B cell (primary cell): Measurements from ENCODE around the gene CDK18. TPM values are rescaled to one million over a fixed set of nuclear protein-coding genes. Genes with fewer than 3 reads are reported as not detected.

ENCODE experiments used
- ATAC-seq: fragments of 200-7000 bp; cut with Tn5 transposase; one replicate; pipeline ENCODE4 v1.10.0; 2021; ENCODE audit warnings: low read depth, mild to moderate bottlenecking, moderate number of reproducible peaks, moderate library complexity
- CTCF ChIA-PET: fragments of 350-600 bp; sonication (Branson Sonifier 250); formaldehyde crosslinking; loops from one replicate; lab custom pipeline; 2021; ENCODE audit warnings: antibody characterized with exemption, inconsistent platforms; lab: Charles Lee
- POLR2A ChIA-PET: fragments of 350-600 bp; sonication (Branson Sonifier 250); formaldehyde crosslinking; loops from one replicate; lab custom pipeline; 2021; ENCODE audit warnings: antibody characterized with exemption; lab: Charles Lee
- DNase-seq: peaks from one replicate; pipeline ENCODE4 v3.0.0; 2013
- H2AFZ ChIP-seq: 2 replicates; pipeline ENCODE4 v1.6.1; 2012; ENCODE audit warnings: mild to moderate bottlenecking, low read depth, low read length; ENCODE audit not compliant: insufficient read depth, poor library complexity, severe bottlenecking
- H3K27ac ChIP-seq, 2 donors: 1 replicate in 1 of 2; 2 replicates in 1 of 2; pipeline ENCODE4 v1.5.1; 2012 to 2013; ENCODE audit warnings: low read length in 2 of 2, mild to moderate bottlenecking in 2 of 2, moderate library complexity in 1 of 2
- H3K27me3 ChIP-seq, 4 experiments: fragments of 200-600 bp in 1 of 4; sonication (generic) in 1 of 4; replicated peaks in 1 of 4; 1 replicate in 2 of 4; 2 replicates in 2 of 4; pipeline versions ENCODE4 v1.6.1 to v1.7.0; 2013 to 2016; ENCODE audit warnings: low read length in 3 of 4, mild to moderate bottlenecking in 2 of 4, mixed read lengths in 1 of 4, moderate library complexity in 1 of 4; ENCODE audit not compliant: insufficient read depth in 4 of 4, control insufficient read depth in 3 of 4; ENCODE audit errors: control extremely low read depth in 1 of 4
- H3K36me3 ChIP-seq, 2 experiments: replicated peaks in 1 of 2; 1 replicate in 1 of 2; 2 replicates in 1 of 2; pipeline versions ENCODE4 v1.6.1 to v1.7.1; 2013; ENCODE audit warnings: low read length in 1 of 2; ENCODE audit not compliant: insufficient read depth in 2 of 2, control insufficient read depth in 1 of 2; ENCODE audit errors: control extremely low read depth in 1 of 2, extremely low read depth in 1 of 2
- H3K4me1 ChIP-seq, 2 donors: fragments of 200-600 bp in 1 of 2; sonication (generic) in 1 of 2; 1 replicate in 1 of 2; 2 replicates in 1 of 2; pipeline versions ENCODE4 v1.5.1 to v1.6.1; 2013 to 2017; ENCODE audit warnings: low read length in 2 of 2; ENCODE audit not compliant: control insufficient read depth in 2 of 2, insufficient read depth in 2 of 2
- H3K4me2 ChIP-seq: replicated peaks from 2 replicates; pipeline ENCODE3; 2012; ENCODE audit warnings: mild to moderate bottlenecking, low read depth, low read length; ENCODE audit not compliant: poor library complexity, severe bottlenecking
- H3K4me3 ChIP-seq, 5 experiments: fragments of 200-600 bp in 1 of 5; sonication (generic) in 1 of 5; 1 replicate in 3 of 5; 2 replicates in 2 of 5; pipeline versions ENCODE4 v1.5.1 to v1.7.0; 2011 to 2016; ENCODE audit warnings: low read length in 4 of 5, mild to moderate bottlenecking in 4 of 5, low read depth in 2 of 5, control low read depth in 1 of 5, moderate library complexity in 1 of 5; ENCODE audit not compliant: insufficient read depth in 1 of 5; ENCODE audit errors: control extremely low read depth in 1 of 5, extremely low read depth in 1 of 5
- H3K79me2 ChIP-seq: fragments of 200-600 bp; sonication (generic); one replicate; pipeline ENCODE4 v1.6.0; 2016; ENCODE audit warnings: low read length; ENCODE audit not compliant: control insufficient read depth, insufficient read depth
- H3K9ac ChIP-seq: fragments of 200-600 bp; sonication (generic); 2 replicates; pipeline ENCODE4 v1.6.1; 2017; ENCODE audit warnings: mild to moderate bottlenecking, low read length, moderate library complexity
- H3K9me3 ChIP-seq, 3 donors: one replicate each; pipeline versions ENCODE4 v1.6.1 to v1.7.1; 2013; ENCODE audit warnings: low read length in 2 of 3; ENCODE audit not compliant: control insufficient read depth in 2 of 3, insufficient read depth in 1 of 3; ENCODE audit errors: control extremely low read depth in 1 of 3
- H4K20me1 ChIP-seq: 2 replicates; pipeline ENCODE4 v1.6.0; 2012; ENCODE audit warnings: mild to moderate bottlenecking, low read length; ENCODE audit not compliant: insufficient read depth, control insufficient read depth, poor library complexity, severe bottlenecking
- H3K27ac Mint-ChIP-seq: one replicate; pipeline ENCODE4 v1.8.0; 2021; ENCODE audit warnings: mixed read lengths
- H3K27me3 Mint-ChIP-seq: one replicate; pipeline ENCODE4 v1.8.0; 2021; ENCODE audit warnings: mixed read lengths
- H3K4me1 Mint-ChIP-seq: one replicate; pipeline ENCODE4 v1.8.0; 2021; ENCODE audit warnings: mixed read lengths
- H3K4me3 Mint-ChIP-seq: one replicate; pipeline ENCODE4 v1.8.0; 2021; ENCODE audit warnings: mixed read lengths
- H3K9me3 Mint-ChIP-seq: one replicate; pipeline ENCODE4 v1.8.0; 2022; ENCODE audit warnings: mixed read lengths; ENCODE audit not compliant: insufficient read depth
- EZH2 ChIP-seq: IDR thresholded peaks from 2 replicates; pipeline ENCODE4 v1.6.1; 2012; ENCODE audit warnings: borderline replicate concordance, low read depth, mild to moderate bottlenecking, moderate library complexity, low read length; ENCODE audit not compliant: insufficient read depth, poor library complexity, severe bottlenecking
- WGBS: methylation state at CpG from one replicate; pipeline ENCODE4 v1.1.5; 2013; ENCODE audit warnings: missing lambda C conversion rate; ENCODE audit not compliant: insufficient coverage; 5-methylcytosine and 5-hydroxymethylcytosine counted together
- intact Hi-C: fragments of 100-400 bp; cut with micrococcal nuclease; formaldehyde crosslinking; loops from one replicate; pipeline ENCODE4 v1.10.0; 2022
- polyA plus RNA-seq: library from polyadenylated mRNA; depleted of rRNA; stranded (reverse); fragments of >200 nt; gene quantifications from 2 replicates; pipeline ENCODE4 v1.2.3, GENCODE V29; 2012
- total RNA-seq, 2 donors: library from RNA; stranded (reverse); fragments of 120-200 nt in 1 of 2; gene quantifications; 1 replicate in 1 of 2; 2 replicates in 1 of 2; pipeline versions ENCODE4 v1.2.3 to v1.2.4, GENCODE V29; 2013 to 2022
- TF ChIP-seq, protein P1 (sequence below): fragments of 200-600 bp; IDR thresholded peaks from one replicate; pipeline ENCODE4 v1.8.0; 2022; ENCODE audit warnings: antibody characterized with exemption, mild to moderate bottlenecking

CDK18 gene
- total and polyA plus RNA-seq, 2 donors (not counting 1 experiment from before 2014, with no cell fraction given) = 3.8 to 4.7 TPM

DNA sequence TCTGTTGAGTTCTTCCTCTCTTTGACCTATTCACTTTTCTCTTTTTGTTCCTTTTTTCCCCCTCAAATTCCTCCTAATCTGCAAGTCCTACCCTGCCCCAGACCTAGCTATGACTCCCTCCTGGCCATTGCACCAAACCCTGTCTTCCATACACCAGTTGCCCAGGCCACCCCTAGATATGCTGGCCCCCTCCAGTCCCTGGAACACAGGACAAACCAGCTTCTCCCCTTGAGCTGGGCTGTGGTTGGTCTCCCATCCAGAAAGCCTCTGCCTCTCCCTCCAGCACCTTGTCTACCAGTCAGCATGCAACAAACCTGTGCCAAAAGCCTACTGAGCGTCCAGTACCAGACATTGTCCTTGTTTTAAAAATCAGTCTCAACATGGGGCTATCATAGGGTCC lies 68.0 kb downstream of the CDK18 start:
- no peaks in the 10 kb centered on the region for H3K9me3 ChIP-seq
- no peak overlapping the region for H3K4me3 ChIP-seq
- H3K27me3 ChIP-seq = peaks cover 0 to 41% (median 21%) of the 10 kb centered on the region in 4 experiments
- DNase-seq (no peak), ATAC-seq (no peak)
- H4K20me1 ChIP-seq = no peaks in the 10 kb centered on the region
- peaks cover 5% of the 10 kb centered on the region for H3K4me1 Mint-ChIP-seq
- WGBS = 0% methylated on average over 1 of the region's 1 CpG
- no peak overlapping the region for H3K4me2 ChIP-seq
- CTCF ChIA-PET = no interaction called here
- no peak for TF ChIP-seq EZH2
- TF ChIP-seq, protein P1, sequence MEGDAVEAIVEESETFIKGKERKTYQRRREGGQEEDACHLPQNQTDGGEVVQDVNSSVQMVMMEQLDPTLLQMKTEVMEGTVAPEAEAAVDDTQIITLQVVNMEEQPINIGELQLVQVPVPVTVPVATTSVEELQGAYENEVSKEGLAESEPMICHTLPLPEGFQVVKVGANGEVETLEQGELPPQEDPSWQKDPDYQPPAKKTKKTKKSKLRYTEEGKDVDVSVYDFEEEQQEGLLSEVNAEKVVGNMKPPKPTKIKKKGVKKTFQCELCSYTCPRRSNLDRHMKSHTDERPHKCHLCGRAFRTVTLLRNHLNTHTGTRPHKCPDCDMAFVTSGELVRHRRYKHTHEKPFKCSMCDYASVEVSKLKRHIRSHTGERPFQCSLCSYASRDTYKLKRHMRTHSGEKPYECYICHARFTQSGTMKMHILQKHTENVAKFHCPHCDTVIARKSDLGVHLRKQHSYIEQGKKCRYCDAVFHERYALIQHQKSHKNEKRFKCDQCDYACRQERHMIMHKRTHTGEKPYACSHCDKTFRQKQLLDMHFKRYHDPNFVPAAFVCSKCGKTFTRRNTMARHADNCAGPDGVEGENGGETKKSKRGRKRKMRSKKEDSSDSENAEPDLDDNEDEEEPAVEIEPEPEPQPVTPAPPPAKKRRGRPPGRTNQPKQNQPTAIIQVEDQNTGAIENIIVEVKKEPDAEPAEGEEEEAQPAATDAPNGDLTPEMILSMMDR = no peak
- POLR2A ChIA-PET = interaction anchor here (0.6 kb wide), 1 partner anchor 69 kb away, joined by 3 read pairs; no protein-coding TSS in a partner anchor
- H3K79me2 ChIP-seq = no peaks in the 10 kb centered on the region
- no peak overlapping the region for H2AFZ ChIP-seq
- H3K4me3 Mint-ChIP-seq = no peak overlapping the region
- intact Hi-C loops = no loop called here
- H3K4me1 ChIP-seq = peaks cover 6 to 10% of the 10 kb centered on the region in 2 donors
- no peak overlapping the region for H3K27ac ChIP-seq
- H3K36me3 ChIP-seq = no peaks in the 10 kb centered on the region
- no peak overlapping the region for H3K27ac Mint-ChIP-seq
- peaks cover 40% of the 10 kb centered on the region for H3K27me3 Mint-ChIP-seq
- no peaks in the 10 kb centered on the region for H3K9me3 Mint-ChIP-seq
- no peak overlapping the region for H3K9ac ChIP-seq

DNA sequence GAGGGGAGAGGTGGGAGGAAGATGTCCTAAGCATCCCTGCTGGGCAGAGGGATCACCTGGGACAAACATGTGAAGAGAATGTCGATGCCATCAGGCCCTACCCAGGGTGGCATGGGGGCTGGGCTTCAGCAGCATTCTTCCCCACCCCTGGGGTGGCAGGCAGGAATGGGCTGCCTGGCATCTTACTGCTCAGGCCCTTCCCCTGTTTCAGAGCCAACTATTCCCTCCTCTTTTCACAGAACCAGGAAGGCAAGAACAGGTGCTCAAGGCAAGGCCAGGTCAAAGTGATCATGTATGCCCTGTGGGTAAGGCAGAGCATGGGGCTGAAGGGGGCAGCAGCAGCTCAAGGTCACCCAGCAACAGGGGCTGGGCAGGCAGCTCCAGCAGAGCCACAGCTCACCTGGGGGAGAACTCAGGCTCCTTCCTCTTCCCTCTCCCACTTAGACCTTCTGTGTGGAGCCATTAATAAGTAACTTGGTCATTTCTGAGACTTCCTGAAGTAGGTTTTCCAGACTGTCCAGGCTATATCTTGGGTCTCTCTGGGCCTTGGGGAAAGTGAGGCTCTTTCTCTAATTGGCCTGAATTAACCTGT lies 70.9 kb downstream of the CDK18 start:
- no peak for DNase-seq
- Histone ChIP-seq H3K9me3 (no peaks in the 10 kb centered on the region), H3K27ac (no peak overlapping the region), H3K4me2 (no peak overlapping the region), H3K27me3 (peaks cover 0 to 20% (median 3%) of the 10 kb centered on the region in 4 experiments), H2AFZ (no peak overlapping the region), H3K79me2 (no peaks in the 10 kb centered on the region), H4K20me1 (no peaks in the 10 kb centered on the region), H3K4me3 (no peak overlapping the region), H3K4me1 (no peaks in the 10 kb centered on the region), H3K9ac (no peak overlapping the region), H3K36me3 (no peaks in the 10 kb centered on the region)
- TF ChIP-seq, protein P1 = no peak
- TF ChIP-seq EZH2 = no peak
- peaks cover 25% of the 10 kb centered on the region for H3K27me3 Mint-ChIP-seq
- ChIA-PET CTCF (no interaction called here), POLR2A (no interaction called here)
- no peak for ATAC-seq
- no peak overlapping the region for H3K27ac Mint-ChIP-seq
- H3K4me3 Mint-ChIP-seq = no peak overlapping the region
- H3K9me3 Mint-ChIP-seq = no peaks in the 10 kb centered on the region
- WGBS = 50% methylated on average over 1 of the region's 1 CpG
- H3K4me1 Mint-ChIP-seq = no peaks in the 10 kb centered on the region
- intact Hi-C loops = no loop called here
